ENCODE results near the gene TTC7B.

The TTC7B gene

DNA sequence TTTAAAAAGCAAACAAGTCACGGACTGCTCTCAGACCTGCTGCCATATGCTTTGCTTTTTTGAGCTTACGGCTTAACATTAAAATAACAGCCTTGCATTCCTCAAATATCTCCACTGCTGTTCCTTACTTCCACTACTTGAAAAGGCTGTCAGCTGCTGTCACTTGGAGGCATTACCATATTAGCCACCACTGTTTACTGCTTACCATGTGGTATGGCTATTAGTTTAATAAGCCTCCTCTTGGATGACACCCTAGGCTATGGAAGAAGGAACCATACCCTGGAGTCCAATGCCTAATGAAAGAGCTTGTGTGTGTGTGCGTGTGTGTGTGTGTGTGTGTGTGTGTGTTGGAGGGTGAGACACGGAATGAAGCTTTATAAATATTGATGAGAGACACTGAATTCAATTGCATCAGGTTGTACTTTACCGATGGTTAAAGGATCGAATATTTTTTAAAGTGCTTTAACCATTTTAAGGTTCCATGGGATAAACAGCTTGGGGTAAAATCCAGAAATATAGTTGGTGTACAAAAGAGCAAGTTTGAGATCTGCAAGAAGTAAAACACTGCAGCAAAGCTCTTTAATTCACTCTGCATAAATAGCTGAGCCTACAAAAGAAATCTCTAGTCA, 174.5 kb downstream of the TTC7B start:
- H3K4me3 ChIP-seq (ENCODE audit: low read depth, low read length), result no peak overlapping the region
- no peak for TF ChIP-seq CTCF (IDR thresholded peaks at IDR 0.05; ENCODE audit: insufficient read depth, low read depth, low read length, missing control alignments)
- no peak for DNase-seq (ENCODE audit: low read depth)

GRCh38 chr14:90641168-90641567, 175.1 kb downstream of the TTC7B start:
- no peak for TF ChIP-seq CTCF (IDR thresholded peaks at IDR 0.05; ENCODE audit: insufficient read depth, low read depth, low read length, missing control alignments)
- no peak overlapping the region for H3K4me3 ChIP-seq (ENCODE audit: low read depth, low read length)
- DNase-seq (ENCODE audit: low read depth), result no peak

GRCh38 chr14:90639641-90640040, 176.6 kb downstream of the TTC7B start:
- no peak overlapping the region for H3K4me3 ChIP-seq (ENCODE audit: low read depth, low read length)
- no peak for TF ChIP-seq CTCF (IDR thresholded peaks at IDR 0.05; ENCODE audit: insufficient read depth, low read depth, low read length, missing control alignments)
- DNase-seq (ENCODE audit: low read depth), result no peak

DNA sequence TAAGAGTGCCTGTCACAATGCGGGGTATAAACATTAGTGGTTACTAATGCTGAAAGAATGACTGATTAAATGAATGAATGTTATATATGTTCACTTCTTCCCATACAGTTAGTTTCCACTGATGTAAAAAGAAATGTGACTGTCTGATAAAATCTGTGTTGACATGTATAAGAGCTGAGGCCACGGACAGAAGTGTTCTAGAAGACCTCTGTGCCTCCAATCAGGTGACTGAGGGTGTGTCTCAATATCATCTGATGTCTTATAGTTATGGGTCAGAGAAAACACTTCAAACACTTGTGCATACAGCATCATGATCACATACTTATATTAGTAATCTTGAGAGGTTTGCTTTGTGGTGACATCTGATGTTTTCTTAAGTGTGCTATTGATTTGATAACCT, 183.4 kb downstream of the TTC7B start:
- no peak overlapping the region for H3K4me3 ChIP-seq (ENCODE audit: low read depth, low read length)
- no peak for DNase-seq (ENCODE audit: low read depth)
- no peak for TF ChIP-seq CTCF (IDR thresholded peaks at IDR 0.05; ENCODE audit: insufficient read depth, low read depth, low read length, missing control alignments)

- TF ChIP-seq CTCF (IDR thresholded peaks at IDR 0.05; ENCODE audit: insufficient read depth, low read depth, low read length, missing control alignments), result no peak
- H3K4me3 ChIP-seq (ENCODE audit: low read depth, low read length), result no peak overlapping the region
- DNase-seq (ENCODE audit: low read depth), result no peak
Measured at GRCh38 chr14:90632451-90632850, 183.8 kb downstream of the TTC7B start.

- peak; percentile 11 for DNase-seq (ENCODE audit: low read depth)
- no peak for TF ChIP-seq CTCF (IDR thresholded peaks at IDR 0.05; ENCODE audit: insufficient read depth, low read depth, low read length, missing control alignments)
- H3K4me3 ChIP-seq (ENCODE audit: low read depth, low read length), result no peak overlapping the region
Measured at GRCh38 chr14:90630171-90630806, 185.9 kb downstream of the TTC7B start.

- no peak for TF ChIP-seq CTCF (IDR thresholded peaks at IDR 0.05; ENCODE audit: insufficient read depth, low read depth, low read length, missing control alignments)
- no peak for DNase-seq (ENCODE audit: low read depth)
- no peak overlapping the region for H3K4me3 ChIP-seq (ENCODE audit: low read depth, low read length)
Measured at GRCh38 chr14:90629471-90629870, 186.8 kb downstream of the TTC7B start.
